ENCODE results near the gene RHOBTB1.

GRCh38 chr10:60845038-60845437, 98.9 kb downstream of the RHOBTB1 start:
- TF ChIP-seq CTCF (IDR thresholded peaks at IDR 0.05; ENCODE audit: low read depth, low read length): no peak
- TF ChIP-seq EZH2phosphoT487 (IDR thresholded peaks at IDR 0.05; ENCODE audit: low read depth): no peak
